GM12875 (cell line): ENCODE results near the gene RUNX2.

Source experiments
- H3K4me3 ChIP-seq: one replicate; pipeline ENCODE4 v1.5.1; 2011; ENCODE audit warnings: low read depth, low read length, control low read depth
- TF ChIP-seq, protein P1 (sequence below): IDR thresholded peaks from 2 replicates; pipeline ENCODE4 v1.5.1; 2011; ENCODE audit warnings: low read depth, mild to moderate bottlenecking, control low read depth, inconsistent platforms, low read length, moderate library complexity, borderline replicate concordance; ENCODE audit not compliant: insufficient read depth

The RUNX2 gene

DNA sequence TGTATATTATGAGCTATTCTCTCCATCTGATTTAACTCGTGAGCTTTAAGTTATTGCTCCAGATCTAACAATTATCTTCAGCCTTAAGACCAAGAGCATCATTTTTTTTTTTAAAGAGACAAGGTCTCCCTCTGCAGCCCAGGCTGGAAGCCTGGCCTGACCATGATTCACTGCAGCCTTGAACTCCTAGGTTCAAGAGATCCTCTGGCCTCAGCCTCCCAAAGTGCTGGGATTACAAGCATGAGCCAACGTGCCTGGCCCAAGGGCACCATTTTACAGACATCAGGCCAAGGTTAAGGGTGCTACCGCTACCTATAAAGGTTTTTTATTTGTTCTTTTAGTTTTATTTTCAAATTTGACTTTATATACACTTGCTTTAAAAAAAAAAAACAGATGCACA is 47.3 kb downstream of the RUNX2 start:
- no peak overlapping the region for H3K4me3 ChIP-seq
- TF ChIP-seq, protein P1, sequence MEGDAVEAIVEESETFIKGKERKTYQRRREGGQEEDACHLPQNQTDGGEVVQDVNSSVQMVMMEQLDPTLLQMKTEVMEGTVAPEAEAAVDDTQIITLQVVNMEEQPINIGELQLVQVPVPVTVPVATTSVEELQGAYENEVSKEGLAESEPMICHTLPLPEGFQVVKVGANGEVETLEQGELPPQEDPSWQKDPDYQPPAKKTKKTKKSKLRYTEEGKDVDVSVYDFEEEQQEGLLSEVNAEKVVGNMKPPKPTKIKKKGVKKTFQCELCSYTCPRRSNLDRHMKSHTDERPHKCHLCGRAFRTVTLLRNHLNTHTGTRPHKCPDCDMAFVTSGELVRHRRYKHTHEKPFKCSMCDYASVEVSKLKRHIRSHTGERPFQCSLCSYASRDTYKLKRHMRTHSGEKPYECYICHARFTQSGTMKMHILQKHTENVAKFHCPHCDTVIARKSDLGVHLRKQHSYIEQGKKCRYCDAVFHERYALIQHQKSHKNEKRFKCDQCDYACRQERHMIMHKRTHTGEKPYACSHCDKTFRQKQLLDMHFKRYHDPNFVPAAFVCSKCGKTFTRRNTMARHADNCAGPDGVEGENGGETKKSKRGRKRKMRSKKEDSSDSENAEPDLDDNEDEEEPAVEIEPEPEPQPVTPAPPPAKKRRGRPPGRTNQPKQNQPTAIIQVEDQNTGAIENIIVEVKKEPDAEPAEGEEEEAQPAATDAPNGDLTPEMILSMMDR = no peak

DNA sequence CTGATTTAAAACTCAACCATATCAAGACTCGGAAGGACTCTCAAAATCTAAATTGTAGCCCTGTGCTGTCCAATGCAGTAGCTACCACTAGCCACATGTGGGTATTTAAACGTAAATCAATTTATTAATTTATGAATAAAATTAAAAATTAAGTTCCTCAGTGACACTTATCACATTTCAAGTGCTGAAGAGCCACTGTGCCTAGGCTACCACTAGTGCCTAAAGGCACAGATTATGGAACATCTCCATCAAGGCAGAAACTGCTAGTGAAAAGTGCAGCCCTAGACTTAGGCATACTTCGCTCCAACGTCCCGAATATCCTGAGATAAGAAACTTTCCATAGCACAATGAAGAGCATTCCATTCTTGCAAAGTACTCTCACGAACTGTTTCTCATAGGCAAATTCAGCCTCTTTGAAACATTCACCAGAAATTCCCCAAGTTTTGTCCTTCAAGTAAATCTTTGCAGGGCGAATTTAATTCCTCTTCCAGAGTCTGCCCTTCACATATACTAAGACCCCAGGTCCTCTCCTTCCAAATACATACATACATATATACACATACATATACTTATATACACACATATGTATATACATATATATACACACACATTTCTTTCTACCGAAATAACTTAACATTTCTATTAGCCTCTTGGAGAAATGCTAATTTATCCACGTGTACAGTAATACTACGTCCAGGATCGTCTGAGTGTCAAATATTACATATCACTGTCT is 48.3 kb downstream of the RUNX2 start:
- TF ChIP-seq, protein P1 = no peak
- no peak overlapping the region for H3K4me3 ChIP-seq

DNA sequence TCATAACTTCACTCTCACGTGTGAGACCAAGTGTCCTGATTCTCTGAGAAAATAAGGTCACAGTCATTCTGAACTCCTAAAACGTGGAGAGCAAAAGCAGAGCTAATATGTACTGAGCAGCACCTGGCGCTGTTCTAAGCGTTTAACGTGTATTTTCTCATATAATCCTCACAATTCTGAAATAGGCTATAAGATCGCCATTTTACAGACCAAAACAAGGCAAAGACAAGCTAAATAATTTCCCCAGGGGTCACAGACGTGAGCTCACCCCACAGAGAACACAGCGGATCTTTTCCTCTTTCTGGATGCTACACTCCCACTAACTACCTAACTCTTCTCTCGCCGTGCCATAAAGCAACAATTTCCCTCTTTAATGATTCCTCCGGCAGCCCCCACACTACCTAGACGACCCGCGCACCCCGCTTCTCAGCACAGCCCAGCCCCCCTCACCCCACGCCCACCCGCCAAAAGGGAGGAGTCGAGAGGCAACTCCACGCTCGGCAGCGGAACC is 49.0 kb downstream of the RUNX2 start:
- TF ChIP-seq, protein P1 = no peak
- H3K4me3 ChIP-seq = peak overlapping the region; percentile 58

DNA sequence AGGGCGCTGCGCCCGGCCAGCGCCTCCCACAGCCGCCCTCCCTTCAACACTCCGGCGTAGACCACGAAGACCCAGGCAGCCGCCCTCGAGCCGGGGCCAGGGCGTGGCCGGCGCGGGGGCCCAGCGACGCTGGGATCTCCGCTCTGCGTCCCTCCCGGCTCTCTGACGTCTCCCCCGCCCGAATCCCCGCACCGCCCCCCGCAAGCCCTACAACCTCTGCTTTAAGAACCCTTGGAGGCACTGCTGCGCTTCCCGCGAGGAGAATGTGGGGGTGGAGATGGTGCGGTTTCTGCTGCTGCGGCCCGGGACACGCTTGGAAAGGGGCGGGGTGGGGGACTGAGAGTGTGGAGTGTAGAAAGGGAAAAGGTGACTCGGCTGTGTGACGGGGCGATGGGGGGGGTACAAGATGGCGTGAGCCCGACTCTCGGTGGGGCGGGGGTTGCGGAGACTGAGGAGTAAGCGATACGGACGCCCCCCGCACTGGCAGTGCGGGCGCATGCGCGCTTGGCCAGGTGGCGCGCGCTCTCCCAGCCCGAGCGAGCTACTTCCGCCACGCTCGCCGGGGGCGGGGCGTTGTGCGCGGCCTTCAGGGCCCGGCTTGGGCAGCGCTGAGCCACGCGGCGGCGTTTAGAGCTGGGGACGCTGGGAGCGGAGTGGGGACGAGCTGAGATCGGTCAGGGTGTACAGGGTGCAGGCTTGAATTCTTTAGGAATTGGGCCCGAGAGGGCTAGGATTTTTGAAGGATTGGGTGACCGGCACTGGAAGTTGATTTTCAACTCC is 49.6 kb downstream of the RUNX2 start, which contains the start of gene SUPT3H:
SUPT3H (minus strand) TSS at position 381 of the 780 bp plus-strand sequence.
- peak within 1 kb of the TSS; percentile 58 for H3K4me3 ChIP-seq
- TF ChIP-seq, protein P1 = no peak

DNA sequence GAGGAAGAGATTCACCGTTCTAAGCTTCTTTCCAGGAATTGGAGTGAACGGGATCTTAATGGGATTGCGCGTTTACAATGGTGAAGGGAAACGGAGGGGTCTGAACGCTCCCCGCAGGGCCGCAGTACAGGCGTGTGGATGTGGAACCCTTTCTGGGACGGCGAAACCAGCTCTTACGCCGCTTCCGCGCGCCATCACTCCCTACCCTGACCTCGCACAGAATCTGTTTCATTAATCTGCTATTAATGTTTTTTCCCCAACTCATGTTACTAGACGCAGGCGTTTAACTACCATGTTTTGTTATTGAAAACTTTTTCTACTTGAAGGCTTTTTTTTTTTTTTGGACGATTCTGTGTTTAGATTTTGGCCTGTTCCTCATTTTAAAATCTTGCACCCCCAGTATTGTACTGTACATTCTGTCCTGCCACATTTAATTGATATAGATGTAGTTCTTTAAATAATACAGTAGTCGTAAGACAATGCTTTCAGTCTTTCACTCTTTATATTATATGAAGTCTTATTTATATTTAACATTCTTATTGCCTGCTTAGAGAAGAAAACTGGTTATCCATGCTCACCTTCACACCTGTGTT is 50.3 kb downstream of the RUNX2 start:
- TF ChIP-seq, protein P1 = no peak
- peak overlapping the region; percentile 58 for H3K4me3 ChIP-seq

DNA sequence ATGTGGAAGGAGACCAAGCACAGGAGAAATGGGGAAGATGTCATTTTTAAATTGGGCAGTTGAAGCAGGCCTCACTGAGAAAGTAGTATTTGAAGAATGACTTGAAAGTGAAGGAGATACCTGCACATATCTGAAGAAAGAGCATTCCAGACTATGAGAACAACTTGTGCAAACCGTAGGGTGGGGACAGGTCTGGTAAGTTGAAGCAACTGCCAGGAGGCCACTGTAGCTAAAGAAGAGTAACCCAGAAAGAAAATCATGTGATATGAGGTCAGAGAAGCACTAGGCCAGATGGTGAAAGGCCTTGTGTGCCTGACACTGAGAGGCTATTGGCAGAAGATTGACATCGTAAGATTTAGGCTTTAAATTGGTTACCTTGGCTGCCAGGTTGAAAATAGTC is 54.3 kb downstream of the RUNX2 start:
- TF ChIP-seq, protein P1 = no peak
- H3K4me3 ChIP-seq = no peak overlapping the region
